NOMO-1 treated with dmso at 0.1 percent for 144 hours (cell line): ENCODE measurements around the gene PHACTR2.

ENCODE experiments used
- DNase-seq: peaks from one replicate; lab custom pipeline; 2025; ENCODE audit not compliant: unreplicated experiment; lab: John Stamatoyannopoulos, UW

PHACTR2 gene

DNA sequence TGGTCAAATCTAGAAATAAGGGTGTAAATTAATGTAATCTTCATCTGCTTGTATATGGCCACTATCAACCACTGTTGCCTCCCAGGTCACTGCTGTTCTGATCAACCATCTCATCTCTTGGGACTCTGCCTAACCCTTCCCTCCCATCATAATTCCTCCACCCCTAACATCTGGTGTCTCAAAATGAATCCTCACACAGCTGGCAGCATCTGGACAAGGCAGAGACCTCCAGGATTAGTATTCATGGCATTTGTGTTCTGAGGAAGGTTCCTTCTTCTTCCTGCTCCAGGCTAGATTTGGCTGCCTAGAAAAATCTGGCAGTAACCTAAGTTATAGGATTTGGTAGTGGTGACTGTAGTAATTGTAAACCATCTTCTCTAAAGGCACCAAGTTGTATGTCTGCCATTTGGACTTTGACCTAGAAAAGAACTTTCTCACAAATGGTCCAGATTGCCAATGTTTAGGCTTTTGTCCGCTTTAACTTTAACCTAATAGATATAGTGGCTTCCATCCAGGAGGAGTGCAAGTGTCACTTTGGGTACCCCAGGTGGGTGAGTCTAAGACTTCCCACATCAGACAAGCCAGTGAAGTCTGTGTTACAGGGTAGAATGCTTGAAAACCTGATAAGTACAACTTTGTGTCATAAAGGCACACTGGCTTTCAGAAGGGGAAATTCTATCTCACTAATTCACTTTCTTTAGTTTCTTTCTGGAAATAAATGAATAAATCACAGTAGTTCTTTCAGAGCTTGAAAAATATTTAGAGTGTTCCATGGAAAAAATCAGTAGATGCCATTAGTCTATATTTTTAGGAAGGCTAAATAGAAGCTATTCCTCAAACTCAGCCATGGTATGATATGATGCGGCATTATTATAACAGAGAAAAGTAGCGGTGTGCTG, 3.0 kb upstream of the PHACTR2 start:
- DNase-seq = no peak

DNA sequence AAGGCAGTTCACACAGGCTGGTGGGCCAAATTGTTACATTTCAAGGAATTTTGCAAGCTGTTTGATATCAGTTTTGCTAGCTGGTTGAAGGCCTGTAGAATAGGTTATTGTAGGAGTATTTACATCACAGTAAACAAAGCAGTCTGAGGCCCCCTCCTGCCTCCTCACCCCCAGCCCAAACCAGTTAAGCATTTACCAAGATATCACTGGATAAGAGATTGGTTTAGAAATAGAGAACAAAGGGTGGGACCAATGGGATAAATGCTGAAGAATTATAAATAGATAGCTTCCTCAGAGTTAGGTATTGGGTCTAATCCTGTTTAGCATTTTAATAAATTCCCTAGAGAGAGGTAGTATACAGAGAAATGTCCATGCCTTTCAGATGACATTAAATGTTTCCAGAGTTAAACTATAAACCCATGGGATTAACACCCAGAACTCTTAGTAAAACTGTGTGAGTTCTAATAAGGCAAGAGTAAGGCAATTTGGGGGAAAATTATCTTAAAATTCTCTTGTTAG, 2.3 kb upstream of the PHACTR2 start:
- no peak for DNase-seq

DNA sequence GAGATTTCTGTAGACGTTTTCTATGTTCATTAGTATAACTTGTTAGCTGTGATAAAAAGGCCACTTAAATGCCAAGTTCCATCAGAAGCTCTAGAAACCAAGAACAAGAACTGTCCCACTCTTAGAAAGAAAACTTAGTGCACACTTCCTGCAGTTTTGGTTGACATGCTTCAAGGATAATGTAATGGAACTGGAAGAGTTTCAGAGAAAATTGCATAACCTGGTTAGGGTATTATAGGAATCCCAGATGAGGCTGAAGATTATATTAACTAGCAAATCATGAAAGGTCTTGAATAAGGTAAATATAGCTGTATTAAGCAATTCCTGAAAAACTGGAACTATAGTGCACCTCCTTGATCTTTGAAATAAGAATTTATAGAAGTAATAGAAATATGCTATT, 1.8 kb upstream of the PHACTR2 start:
- no peak for DNase-seq

DNA sequence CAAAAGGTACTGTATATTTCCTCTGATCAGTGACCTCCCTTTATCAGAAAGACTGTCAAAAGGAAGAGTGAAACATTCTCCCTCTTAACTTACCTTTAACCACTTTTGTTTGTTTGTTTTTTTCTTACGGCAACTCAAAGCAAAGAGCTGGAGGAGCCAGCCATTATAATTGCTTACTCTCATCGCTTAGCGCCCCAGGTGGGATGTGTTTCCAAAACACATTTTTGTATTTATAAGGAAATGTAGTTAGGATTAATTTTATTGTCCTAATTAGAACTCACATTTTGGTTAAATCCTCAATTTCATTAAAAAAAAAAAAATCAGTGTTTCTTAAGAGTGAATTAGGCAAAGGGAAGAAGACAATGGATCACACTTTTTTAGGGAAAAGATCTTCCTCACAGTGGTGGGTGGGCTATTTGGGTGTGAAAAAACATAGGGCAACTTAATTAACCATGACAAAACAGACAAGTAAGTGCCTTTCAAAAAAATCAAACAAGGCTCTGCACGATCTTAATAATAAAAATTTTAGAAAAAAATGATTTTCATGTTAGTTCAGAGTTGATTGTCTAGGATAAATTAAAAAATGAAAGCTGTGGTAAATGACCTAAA, 1.2 kb upstream of the PHACTR2 start:
- no peak for DNase-seq

DNA sequence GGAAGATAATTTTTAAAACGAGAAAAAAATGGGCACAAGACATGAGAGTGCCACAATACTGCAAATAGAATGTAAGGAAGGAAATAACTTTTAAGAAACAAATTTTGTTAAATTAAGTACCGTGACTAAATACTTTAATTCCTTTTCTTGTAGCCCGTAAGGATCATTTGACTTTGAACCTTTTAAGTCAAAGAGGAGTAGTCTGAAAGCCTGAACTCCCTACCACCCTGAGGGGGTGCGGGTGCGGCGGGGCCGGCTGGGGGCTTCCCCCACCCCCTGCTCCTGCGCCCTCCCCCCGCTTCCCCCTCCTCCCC, 231 bp upstream of the PHACTR2 start:
- DNase-seq = no peak

DNA sequence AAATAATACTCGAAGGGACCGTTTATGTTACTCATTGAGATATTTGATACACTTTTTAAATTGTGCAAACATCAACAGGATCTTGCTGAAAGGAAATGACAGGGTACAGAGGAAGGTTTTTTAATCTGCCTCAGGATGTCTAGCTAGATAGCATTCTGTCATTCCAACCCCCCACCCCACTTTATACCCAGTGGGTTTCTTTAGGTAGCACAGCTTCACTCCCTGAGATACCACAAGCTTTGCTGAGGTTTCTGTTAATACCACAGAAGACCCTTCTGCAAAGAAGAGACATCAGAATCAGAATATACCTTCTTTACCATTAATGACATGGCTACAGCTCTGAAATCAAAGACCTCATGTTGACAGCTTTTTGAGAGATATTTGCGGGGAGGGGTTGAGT, 1.3 kb downstream of the PHACTR2 start:
- DNase-seq = no peak

DNA sequence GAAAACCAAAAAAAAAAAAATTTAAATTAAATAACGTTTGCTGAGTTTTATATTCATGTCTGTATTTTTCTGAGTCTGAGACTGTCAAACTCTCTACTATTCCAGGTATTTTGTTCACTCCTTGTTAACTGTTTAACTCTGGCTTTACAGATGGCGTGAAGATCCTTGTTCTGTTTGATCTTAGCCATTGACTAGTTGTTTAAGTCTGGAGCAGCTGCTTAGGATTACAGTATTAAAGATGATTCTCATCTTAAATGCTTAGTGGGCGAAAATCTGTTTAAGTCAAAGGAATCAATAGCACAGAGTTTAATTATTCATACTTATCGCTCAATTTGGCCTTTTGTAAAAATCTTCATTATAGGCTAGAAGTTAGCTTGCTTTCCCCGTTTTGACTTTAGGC, 2.4 kb downstream of the PHACTR2 start:
- DNase-seq = no peak

DNA sequence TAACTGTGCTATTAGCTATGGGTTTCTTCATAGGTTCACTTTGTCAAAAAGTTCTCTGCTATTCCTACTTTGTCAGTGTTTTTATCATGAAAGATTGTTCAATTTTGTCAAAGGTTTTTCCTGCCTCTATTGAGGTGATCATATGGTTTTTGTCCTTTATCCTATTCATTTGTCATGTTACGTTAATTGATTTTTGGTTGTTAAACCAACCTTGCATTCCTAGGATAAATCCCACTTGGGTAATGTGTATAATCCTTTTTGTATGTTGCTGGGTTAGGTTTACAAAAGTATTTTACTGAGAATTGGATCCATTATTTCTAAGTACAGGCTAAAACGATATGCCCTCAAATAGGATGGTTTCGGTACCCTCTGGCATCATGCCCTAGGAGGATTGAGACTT, 5.0 kb downstream of the PHACTR2 start:
- DNase-seq = no peak

DNA sequence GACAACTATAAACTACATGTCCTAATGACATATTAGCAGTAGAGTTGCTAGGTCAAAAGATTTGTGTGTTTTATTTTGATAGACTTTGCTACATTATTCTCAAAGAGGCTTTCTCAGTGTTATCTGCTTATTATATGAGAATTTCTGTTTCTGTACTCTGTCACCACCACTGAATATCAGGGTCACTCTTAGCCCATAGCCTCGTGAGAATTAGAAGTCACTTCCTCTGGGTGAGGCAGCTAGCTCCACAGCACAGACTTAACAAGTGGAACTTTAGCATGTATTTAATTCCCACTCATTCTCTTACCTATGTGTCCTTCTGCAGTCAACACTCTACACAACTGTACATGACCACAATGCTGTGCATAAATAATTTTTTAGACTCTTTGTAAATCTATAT, 6.7 kb downstream of the PHACTR2 start:
- no peak for DNase-seq

DNA sequence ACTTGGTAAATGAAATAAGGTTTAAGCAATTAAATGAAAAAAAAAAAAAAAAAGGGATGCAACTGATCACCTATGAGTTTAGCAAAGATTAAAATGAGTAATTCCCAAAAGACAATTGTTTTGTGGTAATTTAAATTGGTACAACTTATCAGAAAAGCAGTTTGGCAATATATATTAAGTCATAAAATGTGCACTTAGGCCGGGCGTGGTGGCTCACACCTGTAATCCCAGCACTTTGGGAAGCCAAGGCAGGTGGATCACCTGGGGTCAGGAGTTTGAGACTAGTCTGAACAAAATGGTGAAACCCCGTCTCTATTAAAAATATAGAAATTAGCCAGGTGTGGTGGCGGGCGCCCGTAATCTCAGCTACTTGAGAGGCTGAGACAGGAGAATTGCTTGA, 7.9 kb downstream of the PHACTR2 start:
- DNase-seq = no peak

DNA sequence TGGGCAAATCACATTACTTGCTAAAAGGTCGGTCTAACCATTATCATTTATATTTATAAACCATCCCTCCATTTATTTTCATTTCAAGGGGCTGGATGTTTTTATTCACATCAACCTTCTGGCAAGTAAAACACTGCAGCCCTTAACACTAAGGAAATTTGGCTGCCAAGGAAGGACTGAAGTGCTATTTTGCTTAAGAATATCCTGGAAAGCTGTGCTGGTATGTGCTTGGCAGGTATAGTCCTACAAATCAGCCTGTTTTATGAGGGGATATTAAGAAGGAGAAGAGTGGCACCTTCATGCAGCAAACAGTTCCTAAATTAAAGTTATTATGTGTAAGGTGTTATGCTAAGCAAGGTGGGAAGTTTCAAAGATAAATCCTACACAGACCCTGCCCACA, 9.8 kb downstream of the PHACTR2 start:
- no peak for DNase-seq

DNA sequence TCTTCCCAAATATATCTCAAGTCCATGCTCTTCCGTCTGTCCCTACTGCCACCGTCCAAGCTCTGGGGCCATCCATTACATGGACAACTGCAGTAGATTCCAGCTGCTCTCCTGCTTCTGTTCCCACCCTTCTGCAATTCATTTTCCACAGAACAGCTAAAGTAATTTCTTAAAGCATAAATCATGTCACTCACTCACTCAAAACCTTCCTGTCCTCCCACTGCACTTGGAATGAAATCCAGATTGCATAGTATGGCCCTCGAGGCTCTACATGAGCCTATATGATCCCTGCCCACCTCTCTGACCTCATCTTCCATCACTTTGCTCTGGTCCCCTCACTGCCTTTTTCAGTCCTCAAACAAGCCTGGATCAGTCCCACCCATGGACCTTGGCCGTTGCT, 10.9 kb downstream of the PHACTR2 start:
- no peak for DNase-seq

DNA sequence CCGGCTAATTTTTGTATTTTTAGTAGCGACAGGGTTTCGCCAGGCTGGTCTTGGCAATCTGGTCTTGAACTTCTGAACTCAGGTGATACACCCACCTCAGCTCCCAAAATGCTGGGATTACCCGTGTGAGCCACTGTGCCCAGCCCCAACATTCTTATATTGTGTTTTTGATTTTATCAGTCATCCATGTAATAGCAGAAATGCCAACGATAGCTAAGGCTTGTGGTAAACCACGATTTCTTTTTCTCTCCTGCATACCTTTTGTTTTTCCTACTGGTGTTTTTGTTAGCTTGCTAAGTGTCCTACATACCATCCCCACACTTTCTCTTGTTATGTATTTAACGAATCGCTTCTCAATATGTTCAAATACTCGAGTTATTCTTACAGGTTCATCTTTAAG, 12.1 kb downstream of the PHACTR2 start:
- DNase-seq = no peak

DNA sequence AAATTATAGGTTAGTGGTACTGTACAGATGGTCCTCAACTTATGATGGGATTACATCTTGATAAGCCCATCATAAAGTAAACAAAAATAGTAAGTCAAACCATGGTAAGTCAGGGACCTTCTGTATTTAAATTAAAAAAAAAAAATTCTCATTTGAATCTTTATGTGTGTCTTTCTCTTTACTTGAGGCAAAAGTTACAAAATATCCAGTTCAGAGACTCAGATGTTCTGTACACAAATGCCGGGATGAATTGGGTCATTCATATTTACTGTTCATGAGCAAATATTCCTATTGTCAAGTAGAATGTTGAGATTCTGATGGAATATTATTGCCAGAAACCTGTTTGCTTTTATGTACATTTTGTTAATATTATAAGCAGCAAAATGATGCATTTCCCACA, 13.4 kb downstream of the PHACTR2 start:
- DNase-seq = no peak

DNA sequence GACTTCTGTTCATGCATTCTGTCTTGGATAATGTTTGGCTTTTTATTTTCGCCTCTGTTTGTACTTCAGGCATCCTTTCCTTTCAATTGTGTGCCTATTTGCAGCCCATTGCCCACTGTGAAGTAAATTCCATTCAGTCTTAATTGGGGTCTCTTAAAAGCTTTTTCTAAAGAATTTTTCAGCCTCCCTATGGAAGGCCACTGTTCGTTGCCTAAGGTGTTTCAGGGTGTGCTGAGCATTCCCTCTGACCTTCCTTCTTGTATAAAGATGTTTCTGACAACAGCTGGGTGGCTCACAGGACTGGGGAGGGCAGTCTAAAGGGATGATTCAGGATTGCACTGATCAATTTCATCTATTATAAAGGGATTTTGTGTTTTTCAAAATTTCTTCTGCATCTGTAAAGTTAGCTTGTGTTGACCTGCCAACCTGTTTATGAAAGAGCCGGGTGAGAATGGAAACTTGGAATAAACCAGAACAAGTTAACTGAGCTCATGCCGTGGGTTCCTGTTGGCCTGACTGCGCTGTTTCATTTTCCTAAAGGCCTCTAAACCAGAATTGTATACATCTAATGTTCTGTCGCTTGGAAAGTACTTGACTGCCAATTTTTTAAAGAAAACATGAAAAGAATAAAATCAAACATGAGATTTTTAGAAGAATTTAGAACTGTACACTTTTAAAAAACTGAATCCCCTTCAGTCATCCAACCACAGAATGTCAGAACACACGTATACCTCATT, 14.3 kb downstream of the PHACTR2 start:
- no peak for DNase-seq

DNA sequence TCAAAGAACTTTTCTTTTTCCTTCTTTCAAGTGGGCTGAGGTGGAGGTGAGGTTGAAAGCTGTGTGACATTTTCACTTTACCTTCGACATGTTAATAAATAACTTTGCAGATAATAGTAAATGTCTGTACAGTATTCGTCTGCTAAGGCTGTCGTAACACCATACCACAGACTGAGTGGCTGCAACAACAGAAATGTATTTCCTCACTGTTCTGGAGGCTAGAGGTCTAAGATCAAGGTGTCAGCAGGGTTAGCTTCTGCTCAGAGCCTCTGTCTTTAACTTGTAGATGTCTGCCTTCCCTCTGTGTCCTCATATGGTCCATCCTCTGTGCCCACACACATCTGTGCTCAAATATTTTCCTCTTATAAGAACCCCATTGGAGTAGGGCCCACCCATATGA, 14.9 kb downstream of the PHACTR2 start:
- no peak for DNase-seq

DNA sequence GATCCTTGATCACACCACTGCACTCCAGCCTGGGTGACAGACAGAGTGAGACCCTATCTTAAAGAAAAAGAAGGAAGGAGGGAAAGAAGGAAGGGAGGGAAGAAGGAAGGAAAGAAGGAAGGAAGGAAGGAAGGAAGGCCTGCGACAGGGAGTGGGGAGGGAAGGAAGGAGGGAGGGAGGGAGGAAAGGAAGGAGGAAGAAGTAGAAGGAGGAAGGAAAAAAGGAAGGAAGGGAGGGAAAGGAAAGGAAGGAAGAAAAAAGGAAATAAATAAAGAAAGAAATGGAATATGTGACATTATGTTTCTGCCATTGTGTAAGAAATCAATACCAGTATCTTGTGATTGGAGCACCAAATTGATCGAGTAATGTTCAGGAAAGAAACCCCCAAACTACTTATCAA, 16.2 kb downstream of the PHACTR2 start:
- DNase-seq = no peak

DNA sequence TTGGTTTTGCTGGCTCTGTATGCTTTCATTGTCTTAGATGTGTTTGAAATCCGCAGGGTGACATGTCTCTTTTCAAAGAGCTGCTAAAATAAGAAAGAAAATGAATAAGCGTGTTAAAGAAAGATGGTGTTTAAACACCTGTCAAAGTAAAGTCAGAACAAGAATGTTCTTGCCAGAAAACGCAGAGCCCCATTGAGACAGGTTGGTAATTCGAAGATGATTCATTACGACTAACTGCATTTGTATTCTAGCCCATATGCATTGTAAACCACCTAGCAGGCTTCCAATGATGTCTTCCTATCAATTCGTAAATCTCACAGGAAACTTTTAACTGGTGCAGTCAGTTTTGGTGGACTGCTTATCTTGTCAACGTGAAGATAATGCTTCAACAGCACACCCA, 16.8 kb downstream of the PHACTR2 start:
- no peak for DNase-seq

DNA sequence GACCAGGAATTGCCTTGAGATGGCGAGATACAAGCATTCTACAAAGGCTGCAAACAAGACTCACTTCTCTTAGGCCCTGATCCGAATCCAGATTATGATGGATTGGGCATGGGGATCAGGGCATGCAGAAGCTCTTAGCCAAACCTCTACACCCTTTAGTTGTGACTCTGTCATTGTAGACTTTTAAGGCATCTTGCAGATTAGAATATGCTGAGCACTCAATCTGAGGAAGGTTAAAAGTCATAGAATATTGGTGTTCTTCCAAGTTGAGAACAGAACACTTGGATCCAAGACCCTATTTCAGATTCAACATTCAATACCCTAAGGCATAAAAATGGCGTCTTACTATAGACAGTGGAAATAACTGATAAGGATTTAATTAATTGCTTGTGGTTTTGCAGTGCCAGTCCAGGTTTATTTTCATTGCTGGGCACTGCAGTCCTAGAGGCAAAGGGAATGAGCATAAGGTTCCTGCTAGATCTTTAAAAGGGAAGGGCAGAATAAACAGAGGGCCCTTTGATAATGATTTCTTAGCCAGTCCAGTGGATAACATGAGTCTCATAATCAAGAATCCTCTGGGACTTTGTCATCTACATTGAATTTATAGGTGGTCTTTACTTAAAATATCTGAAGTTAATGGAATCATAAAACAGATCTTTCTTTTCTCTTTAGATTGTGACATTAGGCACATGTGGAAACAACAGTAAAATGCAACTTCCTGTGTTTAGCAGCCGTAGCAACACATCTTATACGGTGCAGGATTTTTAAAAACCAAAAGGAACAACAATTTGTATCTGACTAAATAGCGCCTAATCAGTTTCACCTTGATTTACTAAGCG, 17.6 kb downstream of the PHACTR2 start:
- DNase-seq = no peak

DNA sequence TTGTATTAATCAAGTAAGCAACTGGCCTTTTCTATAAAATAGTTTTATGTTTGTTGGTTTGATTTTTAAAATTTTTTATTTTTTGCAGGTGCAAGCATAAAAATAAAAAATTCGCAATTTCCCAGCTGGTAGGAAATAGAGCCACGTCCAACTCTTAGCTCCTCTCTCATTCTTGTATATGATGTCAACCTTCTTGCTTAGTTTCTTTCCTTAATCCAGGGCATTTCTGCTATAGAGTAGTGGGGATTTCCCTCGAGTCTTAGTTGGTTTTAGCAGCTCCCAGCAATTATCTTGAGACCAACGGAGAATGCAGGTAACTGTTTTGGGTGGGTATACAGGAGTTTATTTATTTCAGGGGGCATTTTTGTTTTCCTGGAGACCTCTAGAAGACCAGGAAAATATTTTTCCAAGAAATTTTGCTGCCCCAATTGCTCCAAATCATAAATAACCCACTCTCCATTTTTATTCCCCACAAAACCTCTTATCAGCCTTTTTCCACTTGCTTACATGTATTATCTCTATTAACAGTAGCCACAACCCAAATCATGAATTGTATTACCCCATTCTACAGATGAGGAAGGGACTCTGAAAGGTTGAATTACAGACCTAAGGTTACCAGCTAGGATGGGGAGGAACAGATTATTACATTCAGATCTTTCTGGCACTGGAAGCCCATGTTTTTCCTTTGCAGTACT, 18.4 kb downstream of the PHACTR2 start:
- DNase-seq = no peak

DNA sequence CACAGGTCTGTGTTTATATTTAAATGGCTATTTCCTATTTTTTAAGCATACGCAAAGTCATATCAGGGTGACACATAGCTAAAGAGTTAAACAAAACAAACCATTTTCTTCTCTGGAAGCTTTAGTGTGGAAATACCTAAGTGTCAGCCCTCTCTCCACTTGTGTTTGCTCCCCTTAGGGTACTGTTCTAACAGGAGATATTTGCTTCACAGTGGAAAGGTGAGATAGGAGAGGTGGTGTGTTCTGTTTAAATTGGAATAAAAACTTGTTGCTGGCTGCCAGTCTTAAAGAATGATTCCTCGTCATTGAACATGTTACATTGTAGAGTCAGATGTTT, 18.9 kb downstream of the PHACTR2 start:
- no peak for DNase-seq
